Measurements from ENCODE around the gene TTC33.
A peak's percentile ranks its signal among the peaks of the same experiment; 100 is the strongest.
"Not testable (repeated sequence)": the region's sequence is repeated elsewhere in the genome, so short reads cannot be mapped to it uniquely, and the experiment has no call there.

Gene TTC33, protein sequence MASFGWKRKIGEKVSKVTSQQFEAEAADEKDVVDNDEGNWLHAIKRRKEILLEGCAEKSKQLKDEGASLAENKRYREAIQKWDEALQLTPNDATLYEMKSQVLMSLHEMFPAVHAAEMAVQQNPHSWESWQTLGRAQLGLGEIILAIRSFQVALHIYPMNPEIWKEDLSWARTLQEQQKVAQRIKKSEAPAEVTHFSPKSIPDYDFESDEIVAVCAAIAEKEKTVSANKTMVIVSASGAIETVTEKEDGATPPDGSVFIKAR

DNA sequence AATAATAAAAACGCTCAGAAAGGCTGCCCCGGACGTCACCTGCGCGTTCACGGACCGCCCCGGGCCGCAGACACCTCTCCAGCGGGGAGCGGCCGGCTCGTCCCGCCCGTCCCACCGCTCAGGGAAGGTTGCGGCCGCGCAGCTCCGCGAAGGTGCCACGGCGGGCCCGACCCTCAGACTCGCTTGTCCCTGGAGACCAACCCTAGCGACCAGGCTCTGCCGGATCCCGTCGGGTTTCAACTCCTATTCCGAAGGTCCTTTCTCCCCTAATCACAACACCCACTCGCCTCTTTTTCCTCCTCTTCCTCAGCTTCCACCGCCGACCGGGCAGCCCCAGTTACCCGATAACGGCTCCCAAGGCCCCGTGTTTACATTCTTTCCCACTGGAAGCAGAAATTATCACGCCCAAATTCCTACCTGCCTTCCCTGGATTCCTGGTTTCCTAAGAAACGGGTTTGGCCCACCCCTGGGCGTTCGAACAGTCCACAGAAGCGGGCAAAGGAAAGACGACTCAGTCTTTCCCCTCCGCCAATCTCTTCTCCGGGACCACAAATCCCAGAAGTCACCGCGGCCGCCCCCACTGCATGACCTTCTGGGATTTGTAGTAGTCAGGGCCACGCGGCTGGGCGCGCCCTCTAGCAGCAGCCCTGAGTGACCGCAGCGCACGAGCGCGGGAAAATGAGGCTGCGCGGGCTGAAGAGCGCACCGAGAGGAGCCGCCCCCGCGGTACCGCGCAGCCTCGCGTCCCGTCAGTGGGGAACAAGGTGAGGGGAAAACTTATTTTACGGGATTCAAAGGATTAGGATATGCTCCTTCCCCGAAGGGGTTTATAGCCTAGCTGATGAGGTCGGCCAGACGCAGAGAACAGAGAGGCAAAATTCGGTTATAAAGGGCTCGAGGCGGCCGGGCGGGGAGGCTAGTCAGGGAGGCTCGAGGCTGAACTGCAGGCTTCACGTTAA is at the start of gene TTC33:
Gene TTC33 (minus strand): TSS at position 555 of the 959 bp plus-strand sequence. CDS start 8,943 bp downstream, outside the sequence.
- DNase-seq = peak; percentile 96

DNA sequence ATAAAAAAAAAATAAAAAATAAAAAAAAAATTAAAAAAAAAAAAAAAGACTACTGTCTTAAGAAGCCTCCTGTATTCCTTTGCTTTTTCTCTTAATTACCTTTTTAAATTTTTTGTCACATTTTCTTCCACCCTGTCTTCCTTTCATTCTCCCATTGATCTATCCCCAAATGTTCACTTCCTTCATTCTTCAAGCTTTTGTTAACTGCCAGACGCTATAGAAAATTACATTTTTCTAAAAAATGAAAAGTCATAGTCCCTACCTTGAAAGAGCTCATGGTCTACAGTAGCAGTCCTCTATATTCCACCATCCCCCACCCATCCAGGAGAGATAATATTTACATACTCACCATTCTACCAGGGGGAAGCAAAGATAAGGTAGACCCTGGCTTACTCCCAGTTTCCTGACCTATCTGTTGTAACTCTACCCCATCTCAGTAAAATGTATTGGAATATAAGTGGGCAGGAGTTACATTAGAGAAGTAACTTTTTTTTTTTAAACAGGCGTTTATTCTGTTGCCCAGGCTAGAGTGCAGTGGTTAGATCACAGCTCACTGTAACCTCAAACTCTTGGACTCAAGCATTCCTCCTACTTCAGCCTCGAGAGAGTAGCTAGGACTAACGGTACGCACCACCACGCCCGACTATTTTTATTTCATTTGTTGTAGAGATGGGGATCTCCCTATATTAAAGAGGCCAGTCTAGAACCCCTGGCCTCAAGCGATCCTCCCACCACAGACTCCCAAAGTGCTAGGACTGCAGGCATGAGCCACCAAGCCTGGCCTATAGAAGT is 46.2 kb upstream of the TTC33 start:
- no peak for DNase-seq

DNA sequence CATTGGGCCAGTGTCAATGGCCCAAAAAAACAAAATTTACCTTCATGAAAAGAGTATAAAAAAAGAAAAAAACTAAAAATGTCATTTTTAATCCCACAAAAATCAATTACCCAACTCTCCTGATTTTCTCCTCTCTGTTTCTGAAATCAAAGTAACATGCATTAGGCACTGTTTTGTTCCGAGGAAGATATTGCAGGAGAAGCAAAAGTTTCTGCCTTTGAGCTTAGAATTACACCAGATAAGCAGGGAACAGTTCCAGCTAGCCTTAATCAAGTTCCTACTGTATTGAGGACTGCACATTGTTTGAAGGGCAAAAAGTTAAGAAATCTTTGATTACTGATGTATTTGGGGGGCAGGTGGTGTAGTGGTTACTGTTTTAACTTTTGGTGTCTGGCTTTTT is 43.5 kb upstream of the TTC33 start:
- DNase-seq = no peak

DNA sequence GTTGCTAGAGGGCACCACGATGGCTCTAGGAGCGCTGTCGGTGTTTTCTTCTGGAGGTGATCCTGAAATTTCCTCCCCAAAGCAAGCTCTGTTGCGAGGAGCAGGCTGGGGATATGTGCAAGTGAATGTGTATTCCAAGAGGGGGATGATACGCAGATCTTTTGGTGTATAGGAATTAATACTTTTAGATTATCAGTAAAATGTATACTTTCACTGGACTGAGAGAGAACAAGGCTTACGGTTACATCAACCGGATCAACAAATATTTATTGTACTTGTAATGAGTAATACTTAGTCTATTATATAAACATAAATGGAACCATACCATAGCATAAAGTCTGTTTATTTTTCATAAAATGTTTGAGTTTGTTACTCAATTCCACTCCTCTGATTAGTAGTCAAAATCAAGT is 43.0 kb upstream of the TTC33 start:
- DNase-seq = no peak

DNA sequence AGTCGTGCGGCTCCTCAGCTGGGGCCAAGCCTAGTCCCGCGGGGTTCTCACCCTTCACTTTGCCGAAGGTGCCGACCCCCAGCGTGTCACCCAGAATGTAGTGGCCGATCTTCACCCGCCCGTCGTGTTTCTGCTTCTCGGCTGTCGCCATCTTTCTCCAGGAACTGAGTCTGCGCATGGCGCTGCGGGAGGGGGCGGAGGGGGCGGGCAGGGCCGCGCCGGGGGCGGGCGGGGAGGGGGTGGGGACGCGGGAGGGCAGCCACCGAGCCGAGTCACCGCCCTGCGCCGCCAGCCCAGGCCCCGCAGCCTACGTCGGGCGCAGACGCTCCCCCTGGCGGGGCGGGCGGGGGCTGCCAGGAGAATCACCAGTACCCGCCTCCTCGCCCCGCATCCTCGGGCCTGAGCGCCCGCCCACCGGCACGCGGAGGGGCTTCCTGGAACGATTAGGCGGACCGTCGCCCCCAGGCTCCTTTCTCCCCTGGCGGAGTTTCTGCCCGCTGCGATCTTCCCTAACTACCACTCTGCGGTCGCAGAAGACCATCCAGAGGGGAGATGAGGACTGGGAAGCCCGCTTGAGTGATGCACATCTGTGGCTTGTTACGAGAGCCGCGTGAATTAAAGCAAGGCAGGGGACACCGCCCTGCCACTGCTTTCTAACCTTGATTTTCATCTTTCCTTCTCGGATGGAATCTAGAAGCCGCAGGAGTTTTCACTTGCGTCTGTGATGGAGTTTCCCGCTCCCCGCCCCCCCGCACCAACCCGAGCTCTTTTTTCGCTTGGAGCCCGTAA is 42.4 kb upstream of the TTC33 start, which contains the start of gene PRKAA1:
Gene PRKAA1 (minus strand): TSS at position 363 of the 789 bp plus-strand sequence. CDS start 185 bp downstream, at position 178.
- DNase-seq = peak; percentile 95

DNA sequence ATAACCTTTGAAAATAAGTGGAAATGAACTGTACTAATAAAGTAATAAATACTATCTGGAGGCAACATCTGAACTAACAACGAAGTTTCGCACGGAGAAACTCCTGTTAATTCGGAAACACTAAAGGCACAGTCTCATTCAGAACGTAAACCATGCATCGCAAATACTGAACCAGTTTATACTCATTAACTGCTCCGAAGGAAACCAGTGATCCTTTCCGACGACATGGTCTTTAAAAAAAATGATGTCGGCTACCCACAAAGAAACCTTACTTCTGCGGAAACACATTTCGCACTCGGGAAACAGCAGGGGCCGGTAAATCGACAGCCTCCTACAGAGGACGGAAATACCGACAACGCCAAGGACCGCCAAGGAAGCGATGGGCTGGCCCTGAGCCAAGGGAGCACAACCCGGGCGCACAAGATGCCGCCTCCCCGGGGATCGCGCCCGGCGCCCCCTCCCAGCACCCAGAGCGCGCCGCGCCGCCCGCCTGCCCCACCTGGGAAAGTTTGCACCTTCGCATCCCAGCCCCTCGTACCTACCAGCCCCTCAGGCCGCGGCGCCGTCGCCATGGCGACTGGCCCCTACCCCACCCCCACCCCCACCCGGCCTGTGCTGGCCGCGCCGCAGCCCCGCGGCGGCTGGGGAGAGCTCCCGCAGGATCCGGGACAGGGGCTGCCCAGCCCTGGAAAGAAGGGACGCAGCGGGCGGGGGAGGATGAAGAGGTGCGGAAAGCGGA is 41.7 kb upstream of the TTC33 start:
- DNase-seq = peak; percentile 79

DNA sequence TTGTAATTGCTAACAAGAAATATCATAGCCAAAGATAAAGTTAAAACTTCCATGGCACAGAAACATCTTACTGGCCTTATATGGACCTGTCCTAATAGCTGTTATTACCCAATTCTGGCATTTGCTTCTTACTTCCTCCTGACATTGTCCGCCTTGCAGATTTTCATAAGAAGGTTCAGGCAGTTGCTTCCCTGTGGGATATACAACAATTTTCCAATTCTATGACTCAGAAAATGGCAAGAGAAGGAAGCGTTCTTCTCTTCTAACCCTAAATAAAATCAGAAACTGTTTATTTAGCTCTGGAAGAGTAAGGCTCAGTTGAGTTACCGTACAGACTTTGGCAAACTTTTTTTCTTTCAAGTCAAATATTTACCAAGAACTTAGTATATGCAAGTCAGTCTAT is 40.7 kb upstream of the TTC33 start:
- DNase-seq = no peak

DNA sequence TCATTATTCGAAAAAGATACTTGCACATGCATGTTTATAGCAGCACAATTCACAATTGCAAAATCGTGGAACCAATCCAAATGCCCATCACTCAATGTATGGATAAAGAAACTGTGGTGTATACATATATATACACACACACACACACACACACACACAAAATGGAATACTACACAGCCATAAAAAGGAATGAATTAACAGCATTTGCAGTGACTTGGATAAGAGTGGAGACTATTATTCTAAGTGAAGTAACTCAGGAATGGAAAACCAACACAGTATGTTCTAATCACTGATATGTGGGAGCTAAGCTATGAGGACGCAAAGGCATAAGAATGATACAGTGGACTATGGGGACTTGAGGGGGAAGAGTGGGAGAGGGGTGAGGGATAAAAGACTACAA is 39.1 kb upstream of the TTC33 start:
- not testable (repeated sequence) for DNase-seq

DNA sequence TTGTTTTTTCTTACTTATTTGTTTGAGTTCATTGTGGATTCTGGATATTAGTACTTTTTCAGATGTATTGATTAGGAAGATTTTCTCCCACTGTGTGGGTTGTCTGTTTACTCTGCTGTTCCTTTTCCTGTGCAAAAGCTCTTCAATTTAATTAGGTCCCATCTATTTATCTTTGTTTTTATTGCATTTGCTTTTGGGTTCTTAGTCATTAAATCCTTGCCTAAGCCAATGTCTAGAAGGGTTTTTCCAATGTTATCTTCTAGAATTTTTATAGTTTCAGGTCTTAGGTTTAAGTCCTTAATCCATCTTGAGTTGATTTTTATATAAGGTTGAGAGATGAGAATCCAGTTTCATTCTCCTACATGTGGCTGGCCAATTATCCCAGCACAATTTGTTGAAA is 38.6 kb upstream of the TTC33 start:
- not testable (repeated sequence) for DNase-seq

DNA sequence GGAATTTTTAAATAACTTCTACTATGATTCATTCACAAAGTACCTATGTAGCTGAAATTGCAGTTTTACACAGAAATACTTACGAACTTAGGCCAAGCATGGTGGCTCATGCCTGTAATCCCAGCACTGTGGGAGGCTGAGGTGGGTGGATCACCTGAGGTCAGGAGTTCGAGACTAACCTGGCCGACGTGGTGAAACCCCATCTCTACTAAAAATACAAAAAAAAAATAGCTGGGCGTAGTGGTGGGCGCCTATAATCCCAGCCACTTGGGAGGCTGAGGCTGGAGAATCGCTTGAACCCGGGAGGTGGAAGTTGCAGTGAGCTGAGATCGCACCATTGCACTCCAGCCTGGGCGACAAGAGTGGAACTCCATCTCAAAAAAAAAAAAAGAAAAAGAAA is 36.9 kb upstream of the TTC33 start:
- DNase-seq = not testable (repeated sequence)

DNA sequence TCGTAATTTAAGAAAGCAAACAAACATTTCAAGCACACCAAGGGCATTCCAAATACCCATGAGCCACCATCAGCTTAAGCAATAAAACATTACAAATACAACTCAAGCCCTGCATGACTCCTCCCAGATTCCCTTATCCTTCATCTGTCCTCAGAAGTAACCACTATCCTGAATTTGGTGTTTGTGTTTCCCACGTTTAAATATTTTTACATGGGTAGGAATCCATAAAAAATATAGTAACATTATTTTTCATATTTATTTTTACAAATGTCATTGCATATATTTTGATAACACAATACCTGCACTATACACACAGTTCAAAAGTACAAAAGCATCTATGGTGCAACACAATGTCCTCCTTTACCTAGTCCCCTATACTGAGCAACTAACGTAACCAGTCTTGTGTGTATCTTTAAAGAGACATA is 36.0 kb upstream of the TTC33 start:
- DNase-seq = no peak

DNA sequence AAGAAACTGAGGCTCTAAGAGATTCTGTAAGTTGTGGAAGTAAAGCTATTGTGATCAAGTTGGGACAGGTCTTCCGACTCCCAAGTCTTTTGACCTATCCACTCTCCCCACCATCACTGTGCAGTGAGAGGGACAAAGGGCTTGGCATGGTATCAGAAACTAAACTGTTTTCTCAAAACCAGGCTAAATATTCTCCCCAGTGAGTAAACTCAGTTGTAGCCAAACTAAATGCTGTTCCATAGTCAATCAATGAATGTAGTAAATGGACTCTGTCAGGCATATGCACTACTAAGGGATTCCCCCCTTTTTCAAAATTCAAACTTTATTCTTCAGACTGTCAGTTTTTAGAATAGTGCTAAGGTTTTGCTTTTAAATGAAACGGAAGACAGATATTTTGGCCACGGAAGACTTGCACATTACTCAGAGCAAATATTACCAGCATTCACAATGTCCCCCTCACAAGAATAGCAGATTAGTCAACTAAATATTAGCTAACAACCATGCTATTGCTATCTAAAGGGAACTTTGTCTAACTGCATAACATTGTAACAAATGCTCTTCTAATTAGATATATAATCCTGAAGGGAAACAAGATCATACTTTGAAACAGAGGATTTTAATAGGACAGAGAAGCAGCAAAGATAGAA is 35.3 kb upstream of the TTC33 start:
- no peak for DNase-seq

DNA sequence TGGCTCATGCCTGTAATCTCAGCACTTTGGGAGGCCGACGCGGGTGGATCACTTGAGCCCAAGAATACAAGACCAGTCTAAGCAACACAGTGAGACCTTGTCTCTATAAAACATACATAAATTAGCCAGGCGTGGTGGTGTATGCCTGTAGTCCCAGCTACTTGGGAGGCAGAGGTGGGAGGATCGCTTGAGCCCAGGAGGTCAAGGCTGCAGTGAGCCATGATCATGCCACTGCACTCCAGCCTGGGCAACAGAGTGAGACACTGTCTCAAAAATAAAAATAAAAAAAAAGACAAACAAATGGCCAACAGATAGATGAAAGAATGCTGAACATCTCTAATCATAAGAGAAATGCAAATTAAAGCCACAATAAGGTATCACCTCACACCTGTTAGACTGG is 33.2 kb upstream of the TTC33 start:
- not testable (repeated sequence) for DNase-seq

DNA sequence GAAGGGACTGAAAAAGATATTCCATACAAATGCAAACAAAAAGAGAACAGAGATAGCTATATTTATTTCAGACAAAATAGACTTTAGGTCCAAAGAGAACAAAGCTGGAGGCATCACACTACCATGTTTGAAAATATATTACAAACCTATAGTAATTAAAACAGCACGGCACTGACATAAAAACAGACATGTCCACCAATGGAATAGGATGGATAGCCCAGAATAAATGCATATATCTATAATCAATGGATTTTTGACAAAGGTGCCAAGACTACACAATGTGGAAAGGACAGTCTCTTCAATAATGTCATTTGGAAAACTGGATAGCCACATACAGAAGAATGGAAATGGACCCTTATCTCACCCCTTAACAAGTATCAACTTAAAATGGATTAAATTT is 32.2 kb upstream of the TTC33 start:
- no peak for DNase-seq

DNA sequence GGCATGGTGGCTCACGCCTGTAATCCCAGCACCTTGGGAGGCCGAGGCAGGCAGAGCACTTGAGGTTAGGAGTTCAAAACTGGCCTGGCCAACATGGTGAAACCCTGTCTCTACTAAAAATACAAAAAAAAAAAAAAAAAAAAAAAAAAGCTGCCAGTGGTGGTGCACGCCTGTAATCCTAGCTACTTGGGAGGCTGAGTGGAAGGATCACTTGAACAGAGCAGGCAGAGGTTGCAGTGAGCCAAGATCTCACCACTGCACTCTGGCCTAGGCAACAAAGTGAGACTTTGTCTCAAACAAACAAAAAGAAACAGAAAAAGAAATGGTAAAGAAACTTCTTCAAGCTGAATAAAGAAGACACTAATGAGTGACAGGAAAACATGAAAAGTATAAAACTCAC is 30.9 kb upstream of the TTC33 start:
- not testable (repeated sequence) for DNase-seq

DNA sequence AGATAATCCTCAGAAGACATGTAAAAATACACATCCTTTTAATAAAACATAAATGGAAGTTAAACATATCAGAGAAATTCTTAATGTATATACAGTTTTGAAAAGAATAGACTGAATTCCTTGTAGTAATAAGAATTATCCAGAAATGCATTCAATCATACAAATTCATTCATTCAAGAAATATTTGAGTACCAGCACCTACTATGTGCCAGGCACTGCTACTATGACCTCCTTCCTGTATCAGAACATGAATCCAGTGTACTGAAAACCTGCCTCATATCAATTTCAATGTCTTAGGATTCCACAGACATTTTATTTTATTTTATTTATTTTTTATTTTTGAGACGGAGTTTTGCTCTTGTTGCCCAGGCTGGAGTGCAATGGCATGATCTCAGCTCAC is 29.2 kb upstream of the TTC33 start:
- no peak for DNase-seq

DNA sequence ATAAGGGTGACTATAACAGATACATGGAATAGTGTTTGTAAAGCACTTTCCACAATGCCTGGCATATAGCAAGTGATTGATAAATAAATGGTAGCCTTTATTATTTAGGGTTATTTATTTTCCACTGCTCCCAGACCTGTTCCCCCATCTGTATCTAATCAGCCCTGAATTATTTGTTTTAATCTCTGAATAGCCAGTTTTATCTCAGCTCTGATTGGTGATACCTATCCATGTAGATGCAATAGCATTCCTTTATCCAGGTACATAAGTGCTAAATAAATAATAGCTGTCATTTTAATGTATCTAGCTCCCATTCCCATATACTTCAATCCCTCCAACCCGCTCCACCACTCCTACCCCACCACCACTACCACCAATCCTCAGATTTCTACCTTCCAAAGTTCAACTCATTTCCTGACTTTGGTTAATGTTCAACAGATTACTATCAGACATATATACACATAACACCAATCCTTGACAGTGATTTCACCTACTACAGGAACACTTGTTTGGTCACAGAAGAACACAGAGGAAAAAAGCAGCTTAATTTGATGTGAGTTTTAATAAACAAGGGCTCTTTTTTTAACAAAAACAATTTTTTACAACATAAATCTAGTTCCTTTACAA is 28.4 kb upstream of the TTC33 start:
- DNase-seq = no peak

DNA sequence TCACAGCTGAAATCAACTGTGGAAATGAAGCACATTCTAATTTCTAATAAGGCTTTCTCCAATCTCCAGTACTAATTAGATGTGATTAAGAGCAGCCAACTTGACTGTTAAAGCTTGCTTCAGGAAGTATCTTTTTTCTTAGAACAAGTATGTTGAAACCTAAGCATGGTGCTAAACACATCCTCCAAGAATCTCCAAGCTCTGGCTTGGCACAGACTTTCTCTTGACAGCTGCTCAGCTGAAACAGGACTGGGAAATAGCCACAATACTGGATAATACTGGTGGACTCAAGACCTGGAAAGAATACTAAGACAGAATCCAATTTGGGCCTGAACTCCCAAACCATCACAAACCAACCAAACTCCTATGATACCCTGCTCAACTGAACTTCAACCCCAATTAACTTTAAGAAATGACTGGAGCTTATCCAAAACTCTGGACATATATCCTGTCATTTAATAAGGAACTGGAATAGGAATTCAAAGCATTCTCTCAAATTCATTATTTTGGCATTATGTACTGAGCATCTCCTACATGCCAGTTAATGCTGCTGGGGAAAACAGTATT is 26.2 kb upstream of the TTC33 start:
- no peak for DNase-seq

DNA sequence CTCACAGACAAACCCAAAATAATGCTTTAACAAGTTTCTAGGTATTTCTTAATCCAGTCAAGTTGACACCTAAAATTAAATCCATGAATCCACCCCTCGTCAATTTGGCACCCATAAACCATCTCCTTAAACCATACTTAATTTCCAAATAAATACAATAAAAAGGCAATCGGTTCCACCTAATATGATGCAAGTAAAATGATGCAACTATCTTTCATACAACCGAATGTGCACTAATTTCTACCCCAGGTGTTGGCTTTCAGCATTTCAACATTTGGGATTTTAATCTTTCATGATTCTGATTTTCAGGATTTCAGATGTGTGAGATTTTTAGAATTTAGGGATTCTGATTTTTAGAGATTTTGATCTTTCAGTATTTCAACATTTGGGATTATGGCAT is 25.1 kb upstream of the TTC33 start:
- DNase-seq = no peak

DNA sequence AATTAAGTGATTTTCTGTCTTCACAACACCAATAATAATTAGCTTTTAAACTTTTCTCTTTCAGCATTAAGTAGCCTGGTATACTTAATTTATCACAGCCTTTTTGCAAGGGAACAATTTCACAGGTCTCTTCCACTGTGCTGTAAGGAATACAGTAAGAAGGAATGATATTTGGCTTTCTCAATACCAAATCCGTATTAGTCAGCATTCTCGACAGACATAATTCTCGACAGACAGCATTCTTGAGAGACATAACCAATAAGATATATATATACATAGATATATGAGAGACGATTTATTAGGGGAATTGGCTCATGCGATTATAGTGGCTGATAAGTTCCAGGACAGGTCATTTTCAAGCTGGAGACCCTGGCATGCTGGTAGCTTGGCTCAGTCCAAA is 24.4 kb upstream of the TTC33 start:
- DNase-seq = no peak

Data from left hindlimb (tissue), 1 donor.